Measurements from ENCODE around the gene SERPINB8. TPM values are rescaled to one million over a fixed set of nuclear protein-coding genes. Genes with fewer than 3 reads are reported as not detected.

The SERPINB8 gene
- total RNA-seq, 1 donor from 2014 or later: 21.0 TPM

DNA sequence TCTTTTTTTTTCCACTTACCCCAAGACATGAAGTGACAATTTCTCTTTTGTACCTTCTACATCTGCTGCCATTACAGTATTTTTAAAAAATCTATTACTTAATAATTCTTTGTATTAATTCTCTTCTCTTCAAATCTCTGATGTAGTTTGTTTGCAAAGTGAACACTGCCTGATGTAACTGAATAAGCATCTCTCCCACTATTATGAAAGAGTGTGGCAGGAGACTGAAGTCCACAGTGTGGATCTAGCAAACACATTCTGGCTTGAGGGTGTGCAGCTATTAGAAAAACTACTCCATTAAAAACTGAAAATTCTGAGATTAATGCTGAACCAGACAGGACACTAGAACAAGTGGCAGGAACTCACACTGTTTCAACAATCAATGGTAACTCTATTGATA, 5.0 kb upstream of the SERPINB8 start:
- DNase-seq (ENCODE audit: extremely low read depth, low read depth, low spot score): no peak

DNA sequence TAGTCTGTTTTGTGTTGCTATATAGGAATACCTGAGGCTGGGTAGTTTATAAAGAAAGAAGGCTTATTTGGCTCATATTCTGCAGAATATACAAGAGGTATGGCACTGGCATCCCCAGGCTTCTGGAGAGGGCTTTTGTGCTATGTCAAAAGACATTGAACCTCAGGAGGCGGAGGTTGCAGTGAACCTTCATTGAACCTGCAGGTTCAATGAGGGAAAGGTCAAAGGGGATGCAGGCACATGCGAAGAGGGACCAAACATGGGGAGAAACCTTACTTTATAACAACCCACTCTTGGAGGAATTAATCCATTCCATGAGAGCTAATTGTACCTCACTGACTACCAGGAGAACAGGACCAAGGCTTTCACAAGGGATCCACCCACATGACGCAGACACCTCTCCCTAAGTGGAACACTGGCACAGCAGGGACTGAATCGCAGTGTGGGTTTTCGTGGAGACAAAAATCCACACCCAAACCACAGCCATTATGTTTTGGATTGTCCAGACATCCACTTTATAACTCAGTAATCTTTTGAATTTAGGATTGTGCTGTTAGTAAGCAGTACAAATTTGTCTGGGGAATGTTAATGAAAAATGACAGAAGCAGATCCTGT, 4.1 kb upstream of the SERPINB8 start:
- no peak for DNase-seq (ENCODE audit: extremely low read depth, low read depth, low spot score)

DNA sequence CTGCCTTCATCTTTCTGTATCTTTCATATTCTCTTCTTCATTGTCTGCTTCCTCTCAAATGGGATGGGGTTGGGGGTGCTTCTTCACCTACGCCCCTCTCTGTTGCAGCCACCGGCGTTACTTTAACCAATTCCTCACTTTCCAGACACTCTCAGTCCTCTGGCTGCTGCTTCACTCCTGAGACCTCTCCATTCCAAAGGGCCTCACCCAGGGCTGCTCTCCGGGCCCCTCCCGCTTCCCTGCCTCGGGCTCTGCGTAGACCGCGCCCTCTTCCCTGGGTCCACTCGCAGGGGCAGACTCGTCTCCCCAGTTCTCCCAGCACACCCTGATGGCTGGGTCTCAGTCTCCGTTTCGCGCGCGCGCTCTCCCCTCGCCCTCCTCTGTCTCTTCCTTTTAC, 926 bp downstream of the SERPINB8 start:
- no peak for DNase-seq (ENCODE audit: extremely low read depth, low read depth, low spot score)

DNA sequence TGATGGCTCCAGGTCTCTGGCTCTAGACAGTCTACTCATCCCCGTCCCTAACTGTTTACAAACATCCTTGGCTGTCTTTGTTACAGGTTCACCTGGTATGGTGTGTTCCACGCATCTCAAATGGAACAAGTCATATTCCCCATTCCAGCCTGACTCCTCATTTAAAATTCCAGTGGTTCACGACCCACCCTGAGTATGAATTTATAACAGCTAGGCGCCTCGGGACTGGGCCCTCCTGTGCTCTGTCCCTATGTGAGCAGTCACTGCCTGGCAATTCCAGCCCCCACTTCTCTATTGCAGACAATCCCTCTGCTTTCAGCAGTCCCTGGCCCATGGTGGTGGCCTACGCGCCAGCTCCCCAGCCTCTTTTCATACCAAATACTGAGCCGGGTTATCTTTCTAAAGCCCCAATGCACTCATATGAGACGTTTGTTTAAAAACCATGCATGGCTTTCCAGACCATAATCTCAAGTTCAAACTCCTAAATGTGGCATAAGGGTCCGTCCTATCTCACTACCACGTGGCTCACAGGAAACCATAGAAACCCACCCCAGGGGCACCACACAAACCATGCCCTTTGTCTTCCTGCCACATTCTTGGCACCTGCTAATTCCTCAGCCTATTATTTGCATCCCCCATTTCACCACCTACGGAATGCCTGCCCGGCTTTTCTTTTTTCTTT, 1.6 kb downstream of the SERPINB8 start:
- no peak for DNase-seq (ENCODE audit: extremely low read depth, low read depth, low spot score)

DNA sequence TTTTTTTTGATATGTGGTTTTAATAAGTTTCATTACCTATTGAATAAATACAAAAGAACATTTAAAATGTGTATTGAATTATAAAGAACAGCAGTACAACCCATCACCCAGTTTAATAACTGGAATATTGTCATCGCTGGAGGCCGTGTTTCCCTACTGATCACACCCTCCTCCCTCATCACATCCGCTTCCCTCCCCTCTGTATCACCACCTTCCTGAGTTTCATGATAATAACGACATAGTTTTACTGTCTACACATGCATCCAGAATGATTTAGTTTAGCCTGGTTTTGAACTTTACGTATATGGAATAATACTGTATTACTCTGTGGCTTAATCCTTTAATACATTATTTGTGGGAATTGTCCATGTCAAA, 2.1 kb downstream of the SERPINB8 start:
- no peak for DNase-seq (ENCODE audit: extremely low read depth, low read depth, low spot score)

DNA sequence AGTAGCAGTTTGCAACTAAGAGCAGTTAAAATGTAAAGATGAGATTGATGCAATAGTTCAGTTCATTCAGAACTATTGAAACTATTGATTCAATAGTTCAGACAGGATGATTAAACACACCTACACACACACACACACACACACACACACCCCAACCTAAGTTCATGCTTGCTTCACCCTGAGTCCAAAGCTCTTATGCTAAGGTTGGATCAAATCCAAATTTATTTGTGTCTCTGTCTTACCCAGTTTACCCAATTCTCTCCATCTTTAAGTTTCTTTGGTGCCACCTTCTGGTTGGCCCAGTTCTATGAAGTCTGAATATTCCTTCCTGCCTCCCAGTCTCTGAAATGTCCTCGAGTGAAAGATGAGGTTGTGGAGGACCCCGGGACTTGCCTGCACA, 5.1 kb downstream of the SERPINB8 start:
- no peak for DNase-seq (ENCODE audit: extremely low read depth, low read depth, low spot score)

DNA sequence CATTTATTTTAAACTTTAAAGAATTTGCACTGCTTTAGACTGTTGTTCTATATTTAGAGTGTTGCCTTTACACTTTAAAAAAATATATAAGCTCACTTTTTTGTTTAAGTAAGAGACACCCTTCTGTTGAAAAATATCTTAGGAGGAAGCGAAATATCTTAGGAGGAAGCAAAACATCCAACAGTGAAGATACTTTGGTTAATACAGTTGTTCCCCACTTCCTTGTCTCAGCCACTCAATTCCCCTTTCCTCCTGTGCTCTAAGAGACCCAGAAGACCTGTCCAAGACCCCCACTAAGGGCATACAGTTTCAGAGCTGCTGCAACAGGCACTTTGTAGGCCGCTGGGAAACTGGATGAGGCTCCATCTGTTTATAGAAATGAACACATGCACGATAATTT, 5.7 kb downstream of the SERPINB8 start:
- DNase-seq (ENCODE audit: extremely low read depth, low read depth, low spot score): no peak

DNA sequence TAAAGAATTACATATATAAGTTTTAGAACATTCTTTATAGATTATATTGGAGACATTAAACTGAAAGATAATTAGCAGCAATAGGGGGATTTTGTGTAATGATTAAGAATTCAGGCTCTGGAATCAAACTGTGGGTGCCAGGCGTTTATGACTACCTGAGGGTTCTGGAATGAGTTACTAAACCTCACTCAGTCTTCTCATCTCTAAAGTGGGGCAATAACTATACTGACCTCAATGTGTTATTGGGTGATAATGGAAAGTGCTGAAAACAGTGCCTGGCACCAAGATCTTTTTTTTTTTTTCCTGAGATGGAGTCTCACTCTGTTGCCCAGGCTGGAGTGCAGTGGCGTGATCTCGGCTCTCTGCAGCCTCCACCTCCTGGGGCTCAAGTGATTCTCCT, 7.2 kb downstream of the SERPINB8 start:
- no peak for DNase-seq (ENCODE audit: extremely low read depth, low read depth, low spot score)

DNA sequence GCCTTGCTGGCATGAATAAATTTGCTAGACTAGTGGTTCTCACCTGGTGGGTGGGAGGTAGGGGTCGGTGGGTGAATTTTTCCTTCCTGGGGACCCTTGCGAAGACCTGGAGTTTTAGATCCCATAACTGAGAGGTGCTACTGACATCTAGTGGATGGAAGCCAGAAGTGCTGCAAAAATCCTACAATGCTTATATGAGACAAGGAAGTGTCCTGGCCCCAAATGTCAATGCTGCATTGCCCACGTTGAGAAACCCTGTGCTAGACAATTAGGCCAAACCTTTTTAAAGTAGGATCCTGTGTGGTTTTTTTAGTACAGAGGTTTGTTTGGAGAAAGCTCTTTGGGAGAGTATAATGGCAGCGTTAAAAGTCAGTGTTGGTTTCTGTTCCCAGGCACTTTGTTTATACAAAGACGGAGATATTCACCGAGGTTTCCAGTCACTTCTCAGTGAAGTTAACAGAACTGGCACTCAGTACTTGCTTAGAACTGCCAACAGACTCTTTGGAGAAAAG, 9.6 kb downstream of the SERPINB8 start:
- DNase-seq (ENCODE audit: extremely low read depth, low read depth, low spot score): peak; percentile 45

DNA sequence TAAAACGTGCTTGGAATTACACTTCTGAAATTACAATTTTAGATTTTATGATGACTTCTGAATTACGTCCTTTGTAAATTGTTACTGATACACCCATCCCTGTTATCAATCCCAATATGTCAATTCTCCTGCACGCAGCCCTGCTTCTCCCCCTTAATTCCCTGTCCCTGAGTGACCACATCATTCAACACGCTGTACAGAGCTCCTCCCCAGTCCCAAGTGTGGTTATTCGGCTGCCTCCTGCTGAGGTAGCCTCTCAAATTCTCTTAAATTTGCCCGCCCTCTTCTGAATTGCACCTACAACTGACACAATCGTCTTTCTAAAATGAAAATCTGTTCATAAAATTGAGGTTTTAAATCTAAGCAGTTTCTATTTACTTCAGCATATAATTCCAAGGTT, 10.1 kb downstream of the SERPINB8 start:
- no peak for DNase-seq (ENCODE audit: extremely low read depth, low read depth, low spot score)

DNA sequence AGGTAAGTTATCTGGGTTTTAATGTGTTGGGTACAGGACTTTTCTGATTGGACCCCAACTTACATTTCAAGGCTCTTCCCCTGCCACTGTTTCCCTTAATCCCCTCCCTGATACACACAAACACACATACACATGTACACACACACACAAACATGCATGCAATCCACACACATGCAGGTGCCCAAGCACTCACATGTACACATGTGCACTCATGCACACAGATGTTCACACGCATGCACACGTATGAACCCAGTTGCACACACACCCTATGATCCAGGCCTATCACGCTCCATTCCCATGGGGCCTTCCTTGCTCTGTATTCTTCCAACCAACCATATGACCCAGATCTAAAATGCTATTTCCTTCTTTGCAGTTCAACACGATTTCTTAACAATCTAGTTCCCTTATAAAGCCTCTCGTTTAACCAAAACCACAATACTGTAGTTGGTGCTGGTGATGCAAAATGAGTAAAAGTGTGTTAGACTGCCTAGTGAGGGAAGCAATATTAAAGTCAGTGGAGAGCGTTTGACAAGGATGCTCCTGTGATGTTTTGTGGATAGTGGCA, 11.1 kb downstream of the SERPINB8 start:
- DNase-seq (ENCODE audit: extremely low read depth, low read depth, low spot score): no peak

DNA sequence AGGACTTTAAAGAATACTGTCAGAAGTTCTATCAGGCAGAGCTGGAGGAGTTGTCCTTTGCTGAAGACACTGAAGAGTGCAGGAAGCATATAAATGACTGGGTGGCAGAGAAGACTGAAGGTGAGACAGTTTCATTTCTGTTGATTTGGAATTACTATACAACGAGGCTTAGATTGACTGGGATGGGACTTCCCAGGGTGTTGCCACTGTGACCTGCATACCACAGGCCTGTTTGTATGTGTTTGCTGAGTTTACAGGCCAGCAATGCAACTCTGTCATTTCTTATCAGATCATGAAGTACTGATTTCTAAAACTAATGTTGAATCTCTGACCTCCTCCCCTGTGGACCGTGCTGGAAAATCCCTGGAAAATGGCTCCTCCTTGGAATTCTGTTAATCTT, 11.8 kb downstream of the SERPINB8 start:
- no peak for DNase-seq (ENCODE audit: extremely low read depth, low read depth, low spot score)

DNA sequence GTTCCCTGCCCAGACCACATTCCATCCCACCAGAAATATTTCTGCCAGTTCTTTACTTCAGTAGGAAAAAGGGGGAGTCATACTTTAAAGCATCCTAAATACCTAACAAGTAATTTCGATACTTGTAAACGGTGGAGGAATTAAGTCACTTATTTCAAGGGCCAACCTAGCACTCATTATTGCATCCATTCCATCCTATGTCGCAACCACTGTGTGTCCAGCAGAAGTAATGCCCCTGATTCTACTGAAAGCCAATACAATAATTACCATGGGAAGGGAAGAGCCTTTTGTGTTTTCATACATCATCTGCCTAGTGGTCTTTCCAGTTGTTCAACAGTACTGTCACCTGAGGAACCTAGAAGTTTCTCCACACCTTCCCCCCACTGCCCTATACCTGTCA, 12.5 kb downstream of the SERPINB8 start:
- DNase-seq (ENCODE audit: extremely low read depth, low read depth, low spot score): no peak

DNA sequence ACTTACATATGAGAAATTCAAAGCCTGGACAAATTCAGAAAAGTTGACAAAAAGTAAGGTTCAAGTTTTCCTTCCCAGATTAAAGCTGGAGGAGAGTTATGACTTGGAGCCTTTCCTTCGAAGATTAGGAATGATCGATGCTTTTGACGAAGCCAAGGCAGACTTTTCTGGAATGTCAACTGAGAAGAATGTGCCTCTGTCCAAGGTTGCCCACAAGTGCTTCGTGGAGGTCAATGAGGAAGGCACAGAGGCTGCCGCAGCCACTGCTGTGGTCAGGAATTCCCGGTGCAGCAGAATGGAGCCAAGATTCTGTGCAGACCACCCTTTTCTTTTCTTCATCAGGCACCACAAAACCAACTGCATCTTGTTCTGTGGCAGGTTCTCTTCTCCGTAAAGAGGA, 17.0 kb downstream of the SERPINB8 start:
- no peak for DNase-seq (ENCODE audit: extremely low read depth, low read depth, low spot score)

DNA sequence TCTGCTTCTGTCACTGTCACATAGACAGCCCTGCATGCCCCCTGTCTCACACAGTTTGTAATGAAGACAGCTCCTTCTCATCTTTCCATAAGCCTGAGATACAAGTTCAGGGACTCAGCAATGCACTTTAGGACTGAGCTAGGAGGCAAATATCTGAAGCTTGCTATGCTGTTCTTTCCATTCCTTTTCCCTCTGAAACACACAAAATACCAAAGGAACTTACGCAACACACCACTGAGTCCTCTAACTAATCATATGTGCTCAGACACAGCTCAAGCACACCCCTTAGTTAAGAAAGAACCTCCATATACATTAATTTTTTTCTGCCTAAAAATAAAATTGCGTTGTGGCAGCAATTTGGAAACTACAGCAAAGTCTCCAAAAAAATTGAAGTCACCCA, 17.9 kb downstream of the SERPINB8 start:
- DNase-seq (ENCODE audit: extremely low read depth, low read depth, low spot score): no peak

DNA sequence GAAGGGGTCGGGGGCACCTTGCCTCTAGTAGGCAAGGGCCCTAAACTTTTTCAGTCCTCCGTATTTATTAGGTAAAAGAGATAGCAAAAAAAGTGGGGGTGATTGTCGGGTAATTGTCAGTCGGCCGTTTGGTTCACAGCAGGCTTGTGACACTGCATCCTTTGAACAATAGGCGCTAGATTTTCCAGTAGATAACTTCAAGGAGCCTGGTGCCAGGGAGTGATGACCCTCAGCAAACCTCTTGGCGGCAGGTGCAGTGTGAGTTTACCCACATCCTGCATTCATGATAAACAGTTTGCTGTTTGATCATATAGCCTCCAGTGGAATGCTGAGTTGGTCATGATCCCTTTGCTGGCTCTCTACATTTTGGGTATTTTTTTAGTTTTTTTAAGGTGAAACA, 22.9 kb downstream of the SERPINB8 start:
- no peak for DNase-seq (ENCODE audit: extremely low read depth, low read depth, low spot score)

DNA sequence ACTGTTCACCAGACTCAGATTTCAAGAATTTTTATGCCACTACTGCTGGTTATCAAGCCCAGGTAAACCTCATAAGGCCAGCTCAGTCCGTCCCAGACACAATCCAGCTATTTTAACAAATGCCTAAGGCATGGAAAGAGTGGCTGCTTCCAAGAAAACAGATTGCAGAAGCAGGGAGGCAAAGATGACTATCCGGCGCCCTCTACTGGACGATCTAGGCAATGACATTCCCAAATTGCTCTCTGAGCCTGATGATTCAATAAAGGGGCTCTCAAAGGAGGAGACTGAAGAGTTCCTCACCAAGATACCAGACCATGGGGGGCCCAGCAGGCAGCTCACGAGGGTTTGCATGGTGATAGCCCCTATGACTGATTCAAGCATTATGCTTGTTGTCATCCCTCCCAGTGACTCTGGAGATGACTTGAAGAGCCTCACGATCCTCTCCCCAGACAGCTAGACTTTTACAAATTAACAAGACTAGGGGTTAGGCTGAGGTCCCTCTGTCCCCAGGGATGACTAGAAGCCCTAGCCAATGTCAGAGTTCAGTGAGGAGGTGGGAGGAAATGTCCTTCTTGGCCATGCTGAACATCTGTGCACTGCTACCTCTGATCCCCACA, 25.0 kb downstream of the SERPINB8 start:
- DNase-seq (ENCODE audit: extremely low read depth, low read depth, low spot score): no peak

DNA sequence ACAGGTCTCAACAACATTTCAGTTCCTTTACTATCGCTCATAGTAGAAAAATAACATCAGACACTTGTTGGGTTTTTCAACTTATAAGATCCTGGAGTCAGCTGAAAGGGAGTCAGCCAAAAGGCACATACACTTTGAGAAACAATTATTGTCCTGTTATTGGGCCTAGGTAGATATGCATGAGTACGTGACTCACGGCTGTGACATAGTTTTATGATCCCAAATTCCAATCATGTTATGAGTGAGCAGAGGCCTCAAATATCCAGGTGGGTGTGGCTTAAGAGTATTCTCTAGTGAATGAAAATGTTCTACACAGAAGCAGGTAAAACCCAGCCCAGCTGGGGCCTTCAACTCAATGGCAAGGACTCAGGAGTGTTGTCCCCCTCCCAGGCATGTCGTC, 27.2 kb downstream of the SERPINB8 start:
- no peak for DNase-seq (ENCODE audit: extremely low read depth, low read depth, low spot score)

DNA sequence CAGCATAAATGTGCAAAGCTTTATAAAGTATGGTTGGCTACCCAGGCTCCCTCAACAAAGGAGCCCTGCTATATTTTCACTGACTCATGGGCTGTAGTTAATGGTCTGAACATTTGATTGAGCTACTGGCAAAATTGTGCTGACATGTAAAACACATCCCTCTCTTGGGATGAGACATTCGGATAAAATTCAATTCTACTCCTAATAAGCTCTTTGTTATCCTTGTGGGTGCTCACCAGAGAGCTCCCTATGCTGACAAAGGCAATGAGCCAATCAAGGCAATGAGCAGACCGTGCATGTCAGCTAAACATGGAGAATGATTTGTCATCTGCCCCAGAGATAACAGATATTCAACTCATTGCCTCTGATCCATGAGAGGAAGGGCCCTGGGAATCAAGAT, 27.7 kb downstream of the SERPINB8 start:
- DNase-seq (ENCODE audit: extremely low read depth, low read depth, low spot score): no peak

DNA sequence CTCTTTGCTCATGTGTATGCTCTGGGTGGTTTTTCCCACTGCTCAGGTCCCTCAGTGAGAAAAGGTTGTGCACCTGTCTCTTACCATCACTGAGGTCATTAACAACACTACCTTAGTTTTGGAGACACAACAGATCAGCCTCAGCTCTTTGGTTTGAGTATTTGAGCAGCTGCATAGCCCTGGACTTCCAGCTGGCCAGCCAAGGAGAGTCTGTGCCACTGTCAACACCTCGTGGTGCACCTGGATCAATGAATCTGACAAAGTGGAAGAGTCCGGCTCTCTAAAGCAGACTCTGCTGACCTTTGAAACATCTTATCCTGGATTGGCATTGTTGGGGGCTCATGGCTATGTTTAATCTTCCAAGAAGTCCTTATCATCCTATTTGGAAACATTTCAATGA, 30.0 kb downstream of the SERPINB8 start:
- no peak for DNase-seq (ENCODE audit: extremely low read depth, low read depth, low spot score)

DNA sequence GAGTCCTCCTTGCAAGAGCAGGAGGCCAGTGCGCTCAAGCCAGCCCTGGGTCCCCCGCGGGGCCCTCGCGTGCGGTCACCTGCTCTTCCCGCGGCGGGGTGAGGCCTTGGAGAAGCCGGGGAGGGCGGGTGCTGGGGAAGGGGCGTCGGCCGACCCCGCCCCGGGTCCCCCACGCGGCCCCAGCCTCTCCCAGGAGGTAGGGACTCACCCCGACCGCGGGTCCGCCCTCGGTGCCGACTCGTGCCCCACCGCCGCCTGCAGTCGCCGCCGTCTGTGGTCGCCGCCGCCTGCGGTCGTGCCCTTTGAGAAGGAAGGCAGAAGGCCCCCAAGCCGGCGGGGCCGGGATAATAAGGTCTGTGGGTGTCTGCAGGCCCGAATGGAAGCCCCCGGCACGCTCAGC, 32.7 kb downstream of the SERPINB8 start:
- DNase-seq (ENCODE audit: extremely low read depth, low read depth, low spot score): no peak

DNA sequence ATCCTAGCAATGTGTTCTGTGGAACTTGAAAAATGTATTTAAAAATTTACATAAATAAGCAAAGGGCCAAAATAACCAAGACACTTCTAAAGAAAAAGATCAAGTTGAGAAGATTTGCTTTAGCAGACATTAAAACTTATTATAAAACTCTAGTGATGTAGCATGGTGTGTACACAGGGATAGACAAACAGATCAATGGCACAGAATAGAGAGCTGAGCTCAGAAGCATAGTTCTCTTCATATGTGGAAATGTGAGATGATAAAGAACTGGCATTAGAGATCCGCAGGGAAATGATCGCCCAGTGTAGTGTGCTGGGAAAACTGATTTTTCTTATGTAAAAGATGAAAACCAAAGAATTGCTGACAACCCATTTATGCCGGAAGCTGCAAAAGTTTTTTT, 39.4 kb downstream of the SERPINB8 start:
- no peak for DNase-seq (ENCODE audit: extremely low read depth, low read depth, low spot score)

Data from glomerular endothelial cell (primary cell).